HG03460 (cell line): Measurements from ENCODE around the gene MYMK.

ENCODE experiments used
- ATAC-seq: cut with Tn5 transposase; IDR thresholded peaks from one replicate; pipeline ENCODE4 v1.9.1; 2021; ENCODE audit not compliant: unreplicated experiment

The MYMK gene

GRCh38 chr9:133520121-133520835 lies 4.5 kb downstream of the MYMK start:
- ATAC-seq: no peak

- ATAC-seq: no peak
These were observed 5.1 kb downstream of the MYMK start for GRCh38 chr9:133519693-133520092.

- ATAC-seq: no peak
These were observed 5.9 kb downstream of the MYMK start for GRCh38 chr9:133518706-133519449.

GRCh38 chr9:133518200-133518599 lies 6.6 kb downstream of the MYMK start:
- no peak for ATAC-seq

GRCh38 chr9:133517711-133518110 lies 7.0 kb downstream of the MYMK start:
- ATAC-seq: no peak

GRCh38 chr9:133516961-133517350 lies 7.8 kb downstream of the MYMK start:
- no peak for ATAC-seq

- ATAC-seq: no peak
These were observed 8.4 kb downstream of the MYMK start for GRCh38 chr9:133516256-133516960.

- ATAC-seq: no peak
These were observed 9.0 kb downstream of the MYMK start for GRCh38 chr9:133515615-133516255.

- no peak for ATAC-seq
These were observed 9.5 kb downstream of the MYMK start for GRCh38 chr9:133515240-133515610.

- ATAC-seq: no peak
These were observed 10.1 kb downstream of the MYMK start for GRCh38 chr9:133514460-133515239.

- ATAC-seq: no peak
These were observed 11.3 kb downstream of the MYMK start for GRCh38 chr9:133513214-133514100.

GRCh38 chr9:133512253-133513213 lies 12.2 kb downstream of the MYMK start:
- no peak for ATAC-seq

GRCh38 chr9:133511607-133512006 lies 13.2 kb downstream of the MYMK start:
- ATAC-seq: no peak

- no peak for ATAC-seq
These were observed 13.7 kb downstream of the MYMK start for GRCh38 chr9:133510926-133511505.

- ATAC-seq: no peak
These were observed 15.3 kb downstream of the MYMK start for GRCh38 chr9:133509179-133510083.

- ATAC-seq: no peak
These were observed 16.7 kb downstream of the MYMK start for GRCh38 chr9:133508046-133508445.
